ENCODE measurements around the gene CDC123. TPM values are rescaled to one million over a fixed set of nuclear protein-coding genes. Genes with fewer than 3 reads are reported as not detected.

The CDC123 gene
- total RNA-seq, 1 donor from 2014 or later: 65.0 TPM

Other genes with a start within 250 kb of the CDC123 start
- 10.0 TPM for gene UPF2, start 153.4 kb upstream of the CDC123 start, total RNA-seq
- gene DHTKD1, start 127.2 kb upstream of the CDC123 start, total RNA-seq: 21.7 TPM
- gene SEC61A2, start 66.5 kb upstream of the CDC123 start, total RNA-seq: 2.8 TPM
- gene NUDT5, start 297 bp upstream of the CDC123 start, total RNA-seq: 40.8 TPM
- gene CAMK1D, start 153.4 kb downstream of the CDC123 start, total RNA-seq: 10.7 TPM

Data from esophagus mucosa (tissue), 1 donor.